GM19025 (cell line): Measurements from ENCODE around the gene LRP5.

Source experiments
- ATAC-seq: cut with Tn5 transposase; IDR thresholded peaks from one replicate; pipeline ENCODE4 v1.9.1; 2021; ENCODE audit warnings: mild to moderate bottlenecking, low read depth, moderate library complexity; ENCODE audit not compliant: unreplicated experiment

LRP5 gene

DNA sequence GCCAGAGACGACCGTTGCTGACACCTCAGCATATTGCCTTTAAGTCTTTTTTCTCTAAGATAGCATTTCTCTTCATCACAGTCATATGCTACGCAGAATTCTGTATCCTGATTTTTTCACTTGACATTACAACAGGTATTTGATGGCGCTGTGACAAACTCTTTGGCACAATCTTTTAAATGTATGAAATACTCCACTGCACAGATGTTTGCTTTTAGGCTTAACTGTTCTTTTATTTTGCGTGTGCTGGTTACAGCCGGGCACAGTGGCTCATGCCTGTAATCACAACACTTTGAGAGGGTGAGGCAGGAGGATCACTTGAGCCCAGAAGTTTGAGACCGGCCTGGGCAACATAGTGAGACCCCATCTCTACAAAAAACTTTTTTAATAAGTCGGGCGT lies 96.1 kb downstream of the LRP5 start:
- ATAC-seq: no peak

DNA sequence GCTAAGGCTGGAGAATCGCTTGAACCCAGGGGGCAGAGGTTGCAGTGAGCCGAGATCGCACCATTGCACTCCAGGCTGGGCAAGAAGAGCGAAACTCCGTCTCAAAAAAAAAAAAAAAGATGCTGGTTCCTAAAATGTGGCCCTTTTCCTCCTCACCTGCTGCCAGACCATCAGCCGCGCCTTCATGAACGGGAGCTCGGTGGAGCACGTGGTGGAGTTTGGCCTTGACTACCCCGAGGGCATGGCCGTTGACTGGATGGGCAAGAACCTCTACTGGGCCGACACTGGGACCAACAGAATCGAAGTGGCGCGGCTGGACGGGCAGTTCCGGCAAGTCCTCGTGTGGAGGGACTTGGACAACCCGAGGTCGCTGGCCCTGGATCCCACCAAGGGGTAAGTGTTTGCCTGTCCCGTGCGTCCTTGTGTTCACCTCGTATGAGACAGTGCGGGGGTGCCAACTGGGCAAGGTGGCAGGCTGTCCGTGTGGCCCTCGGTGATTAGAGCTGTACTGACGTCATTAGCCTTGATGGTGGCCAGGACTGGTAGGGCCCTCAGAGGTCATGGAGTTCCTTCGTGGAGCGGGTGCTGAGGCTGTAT lies 97.5 kb downstream of the LRP5 start:
- ATAC-seq: no peak

DNA sequence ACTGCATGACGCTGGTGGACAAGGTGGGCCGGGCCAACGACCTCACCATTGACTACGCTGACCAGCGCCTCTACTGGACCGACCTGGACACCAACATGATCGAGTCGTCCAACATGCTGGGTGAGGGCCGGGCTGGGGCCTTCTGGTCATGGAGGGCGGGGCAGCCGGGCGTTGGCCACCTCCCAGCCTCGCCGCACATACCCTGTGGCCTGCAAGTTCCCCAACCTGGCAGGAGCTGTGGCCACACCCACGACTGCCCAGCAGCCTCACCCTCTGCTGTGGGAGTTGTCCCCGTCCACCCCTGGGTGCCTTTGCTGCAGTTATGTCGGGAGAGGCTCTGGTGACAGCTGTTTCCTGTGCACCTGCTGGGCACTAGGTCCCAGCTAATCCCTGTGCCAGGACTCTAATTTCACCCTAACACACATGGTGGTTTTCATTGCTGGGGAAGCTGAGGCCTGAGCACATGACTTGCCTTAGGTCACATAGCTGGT lies 99.2 kb downstream of the LRP5 start:
- no peak for ATAC-seq

DNA sequence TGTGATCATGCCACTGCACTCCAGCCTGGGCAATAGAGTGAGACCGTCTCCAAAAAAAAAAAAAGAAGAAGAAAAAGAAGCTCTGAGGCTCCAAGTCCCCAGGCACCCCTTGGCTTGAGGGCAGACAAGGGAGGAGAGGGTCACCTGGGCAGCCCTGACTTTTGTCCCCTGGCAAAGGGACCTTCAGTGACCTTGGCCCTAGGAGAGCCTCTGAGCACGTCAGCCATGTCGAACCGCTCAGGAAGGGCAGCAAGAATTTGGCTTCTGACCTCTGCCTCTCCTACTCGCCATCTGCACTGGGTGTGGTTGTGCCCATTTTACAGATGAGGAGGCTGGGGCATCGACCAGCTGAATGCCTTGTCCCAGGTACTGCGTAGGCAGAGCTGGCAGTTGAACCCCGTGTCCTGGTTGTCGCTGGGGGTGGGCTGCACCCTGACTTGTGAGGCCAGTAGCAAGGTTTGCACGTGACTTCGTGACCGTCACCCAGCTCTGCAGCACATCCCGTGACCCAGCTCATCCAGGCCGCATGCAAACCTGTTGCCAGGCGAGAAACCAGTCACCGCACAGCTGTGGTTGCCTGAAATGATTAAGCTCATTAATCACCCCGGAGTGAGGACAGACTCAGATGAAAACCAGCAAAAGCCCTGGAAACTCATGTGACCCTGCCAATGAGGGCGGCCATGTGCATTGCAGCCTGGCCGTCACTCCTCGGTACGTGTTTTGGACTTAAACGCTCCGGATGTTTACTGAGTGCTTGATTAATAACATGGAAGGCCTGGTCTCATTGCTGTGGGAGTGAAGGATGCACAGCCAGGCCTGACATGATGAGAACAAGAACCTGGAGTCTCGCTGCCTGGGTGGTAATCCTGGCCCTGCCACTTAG lies 100.4 kb downstream of the LRP5 start:
- ATAC-seq: peak; percentile 54

DNA sequence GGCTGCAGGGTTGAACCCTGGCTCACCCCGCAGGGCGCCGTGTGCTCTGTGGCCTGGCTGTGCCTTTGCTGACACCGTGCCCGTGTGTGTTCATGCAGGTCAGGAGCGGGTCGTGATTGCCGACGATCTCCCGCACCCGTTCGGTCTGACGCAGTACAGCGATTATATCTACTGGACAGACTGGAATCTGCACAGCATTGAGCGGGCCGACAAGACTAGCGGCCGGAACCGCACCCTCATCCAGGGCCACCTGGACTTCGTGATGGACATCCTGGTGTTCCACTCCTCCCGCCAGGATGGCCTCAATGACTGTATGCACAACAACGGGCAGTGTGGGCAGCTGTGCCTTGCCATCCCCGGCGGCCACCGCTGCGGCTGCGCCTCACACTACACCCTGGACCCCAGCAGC lies 101.2 kb downstream of the LRP5 start:
- ATAC-seq: no peak

DNA sequence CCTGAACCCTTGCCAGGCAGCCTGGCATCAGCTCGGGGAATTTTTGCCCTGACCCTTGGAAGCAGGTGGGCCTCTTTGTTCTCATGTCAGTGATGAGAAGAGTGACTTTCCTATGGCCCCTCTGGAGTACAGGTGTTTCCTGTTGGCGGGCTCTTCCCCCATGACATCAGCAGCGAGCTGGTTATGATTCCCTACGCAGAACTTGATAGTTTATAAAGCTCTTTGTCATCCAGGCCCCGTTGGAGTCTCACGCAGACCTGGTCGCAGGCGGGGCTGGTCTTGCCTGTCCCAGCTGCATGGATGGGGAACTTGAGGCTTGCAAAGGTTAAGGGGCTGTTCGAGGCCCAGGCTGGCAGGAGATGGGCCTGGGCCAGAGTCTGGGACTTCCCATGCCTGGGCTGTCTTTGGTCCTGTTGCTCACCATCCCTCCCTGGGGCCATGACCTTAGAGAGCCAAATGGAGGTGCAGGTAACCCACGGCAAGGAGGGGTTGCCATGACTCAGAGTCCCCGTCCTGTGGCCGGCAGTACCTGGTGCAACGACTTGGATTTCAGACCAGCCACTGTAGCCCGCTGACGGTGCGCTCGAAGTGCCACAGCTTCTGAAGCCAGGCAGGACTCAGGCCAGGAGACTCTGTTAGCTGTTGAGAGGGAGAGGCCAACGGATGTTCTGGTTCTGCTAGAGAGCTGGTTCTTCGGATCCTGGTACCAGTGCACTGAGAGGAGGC lies 102.3 kb downstream of the LRP5 start:
- no peak for ATAC-seq

DNA sequence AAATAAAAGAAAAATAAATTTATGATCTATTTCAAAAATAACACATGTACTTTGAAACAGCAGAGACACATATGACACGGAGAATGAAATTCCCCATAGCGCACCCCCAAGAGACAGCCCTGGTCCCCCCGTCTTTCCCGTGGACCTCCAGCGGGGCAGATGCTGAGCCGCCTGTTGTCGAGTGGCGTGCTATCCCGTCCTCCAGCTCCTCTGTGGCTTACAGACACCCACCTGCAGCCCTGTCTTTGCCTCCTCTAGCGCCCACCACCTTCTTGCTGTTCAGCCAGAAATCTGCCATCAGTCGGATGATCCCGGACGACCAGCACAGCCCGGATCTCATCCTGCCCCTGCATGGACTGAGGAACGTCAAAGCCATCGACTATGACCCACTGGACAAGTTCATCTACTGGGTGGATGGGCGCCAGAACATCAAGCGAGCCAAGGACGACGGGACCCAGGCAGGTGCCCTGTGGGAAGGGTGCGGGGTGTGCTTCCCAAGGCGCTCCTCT lies 103.7 kb downstream of the LRP5 start:
- ATAC-seq: no peak

DNA sequence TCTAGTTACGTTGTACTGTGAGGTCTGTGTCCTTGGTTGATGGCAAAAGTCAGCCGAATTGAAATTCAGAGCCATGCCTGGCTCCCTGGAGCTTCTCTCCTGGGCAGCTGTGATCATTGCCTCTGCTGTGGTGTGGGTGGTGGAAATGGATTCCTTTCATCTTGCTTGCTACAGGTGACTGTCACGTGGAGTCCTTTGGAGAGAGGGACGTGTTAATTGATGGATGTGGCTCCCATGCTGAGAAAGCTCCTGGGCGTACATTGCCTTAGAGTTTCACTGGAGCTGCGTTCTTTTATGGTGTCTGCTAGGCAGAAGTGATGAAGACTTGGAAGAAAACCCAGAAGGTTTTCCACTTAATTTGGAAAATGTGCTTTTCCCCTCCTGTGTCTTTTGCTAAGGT lies 106.3 kb downstream of the LRP5 start:
- ATAC-seq: no peak

DNA sequence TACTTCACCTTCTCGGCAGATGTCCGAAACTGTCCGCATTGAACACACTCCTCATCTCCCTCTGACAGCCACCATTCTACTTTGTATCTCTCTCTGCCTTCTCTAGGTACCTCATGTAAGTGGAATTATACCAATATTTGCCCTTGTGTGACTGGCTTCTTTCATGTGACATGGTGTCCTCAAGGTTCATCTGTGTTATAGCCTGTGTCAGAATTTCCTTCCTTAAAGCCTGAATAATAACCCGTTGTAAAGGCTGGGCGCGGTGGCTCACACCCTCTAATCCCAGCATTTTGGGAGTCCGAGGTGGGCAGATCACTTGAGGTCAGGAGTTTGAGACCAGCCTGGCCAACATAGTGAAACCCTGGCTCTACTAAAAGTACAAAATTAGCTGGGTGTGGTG lies 107.8 kb downstream of the LRP5 start:
- no peak for ATAC-seq

DNA sequence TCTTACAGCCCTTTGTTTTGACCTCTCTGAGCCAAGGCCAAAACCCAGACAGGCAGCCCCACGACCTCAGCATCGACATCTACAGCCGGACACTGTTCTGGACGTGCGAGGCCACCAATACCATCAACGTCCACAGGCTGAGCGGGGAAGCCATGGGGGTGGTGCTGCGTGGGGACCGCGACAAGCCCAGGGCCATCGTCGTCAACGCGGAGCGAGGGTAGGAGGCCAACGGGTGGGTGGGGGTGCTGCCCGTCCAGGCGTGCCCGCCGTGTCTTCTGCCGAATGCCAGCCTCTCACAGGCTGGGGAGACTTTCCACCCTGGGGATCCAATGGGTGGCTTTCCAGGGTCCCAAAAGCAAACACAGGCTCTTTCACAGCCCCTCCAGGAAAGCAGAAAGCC lies 111.1 kb downstream of the LRP5 start:
- no peak for ATAC-seq

DNA sequence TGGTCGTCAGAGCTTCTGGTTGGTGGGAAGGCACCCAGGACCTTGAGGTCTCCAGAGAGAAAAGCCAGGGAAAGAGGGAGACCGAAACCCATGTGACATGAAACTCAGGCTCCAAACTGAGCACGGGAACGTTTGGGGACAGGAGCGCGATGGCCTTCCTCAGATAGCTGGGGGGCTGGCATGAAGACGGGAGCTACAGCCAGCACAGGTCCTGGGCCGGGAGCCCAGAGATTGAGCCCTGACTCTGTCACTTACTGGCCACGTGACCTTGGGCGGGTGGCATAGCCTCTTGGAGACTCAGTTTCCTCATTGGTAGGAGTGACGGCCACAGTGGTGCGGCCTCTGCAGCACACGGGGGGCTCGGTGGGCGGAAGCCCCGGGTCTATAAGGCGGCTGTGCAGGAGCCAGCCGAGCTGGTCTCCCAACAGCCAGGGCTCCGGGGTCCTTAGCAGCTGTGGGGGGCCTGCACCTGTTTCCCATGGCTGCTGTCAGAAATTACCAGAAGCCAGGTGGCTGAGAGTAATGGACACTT lies 111.8 kb downstream of the LRP5 start:
- no peak for ATAC-seq

DNA sequence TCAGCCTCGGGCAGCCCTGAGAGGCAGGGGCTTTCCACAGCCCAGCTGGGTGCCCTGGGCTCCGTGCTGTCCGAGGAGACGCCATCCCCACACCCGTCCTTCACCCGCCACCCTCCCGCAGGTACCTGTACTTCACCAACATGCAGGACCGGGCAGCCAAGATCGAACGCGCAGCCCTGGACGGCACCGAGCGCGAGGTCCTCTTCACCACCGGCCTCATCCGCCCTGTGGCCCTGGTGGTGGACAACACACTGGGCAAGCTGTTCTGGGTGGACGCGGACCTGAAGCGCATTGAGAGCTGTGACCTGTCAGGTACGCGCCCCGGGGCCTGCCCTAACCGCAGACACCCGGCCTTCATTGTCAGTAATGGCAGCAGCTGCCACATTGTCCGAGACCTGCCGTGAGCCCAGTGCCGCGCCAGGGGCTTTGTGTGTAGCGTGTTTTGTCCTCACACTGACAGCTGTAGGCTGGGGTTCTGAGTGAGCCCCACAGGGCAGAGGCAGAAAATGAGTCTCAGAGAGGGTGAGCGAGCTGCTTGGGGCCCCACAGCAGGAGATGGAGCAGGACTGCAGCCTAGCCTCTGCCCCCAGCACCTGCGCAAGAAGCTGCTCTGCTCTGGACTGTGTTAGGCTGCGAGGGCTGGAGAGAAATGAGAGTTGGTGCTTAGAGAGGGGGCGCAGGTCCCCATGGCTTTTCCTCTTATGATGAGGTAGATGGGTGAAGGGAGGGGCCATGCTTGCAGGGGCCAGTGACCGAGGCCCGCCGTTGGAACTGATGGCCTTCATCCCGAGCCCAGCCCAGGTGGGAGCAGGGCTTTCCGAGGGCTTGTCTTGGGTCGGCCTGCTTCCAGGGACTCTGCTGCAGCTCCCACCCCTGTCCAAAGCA lies 112.8 kb downstream of the LRP5 start:
- ATAC-seq: no peak

DNA sequence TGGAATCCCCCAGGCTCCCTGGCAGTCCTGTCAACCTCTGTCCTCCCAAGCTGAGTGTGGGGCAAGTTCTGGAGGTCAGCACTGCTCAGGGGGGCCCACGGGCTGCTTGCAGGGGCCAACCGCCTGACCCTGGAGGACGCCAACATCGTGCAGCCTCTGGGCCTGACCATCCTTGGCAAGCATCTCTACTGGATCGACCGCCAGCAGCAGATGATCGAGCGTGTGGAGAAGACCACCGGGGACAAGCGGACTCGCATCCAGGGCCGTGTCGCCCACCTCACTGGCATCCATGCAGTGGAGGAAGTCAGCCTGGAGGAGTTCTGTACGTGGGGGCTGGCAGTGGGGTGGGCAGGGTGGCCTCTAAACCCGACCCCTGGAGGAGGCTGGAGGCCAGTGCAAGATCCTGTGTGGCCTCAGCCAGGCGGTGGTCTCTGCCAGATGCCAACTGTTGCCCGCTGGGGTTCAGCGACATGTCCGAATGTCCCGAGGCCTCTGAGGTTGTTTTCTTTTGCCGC lies 113.5 kb downstream of the LRP5 start:
- no peak for ATAC-seq

DNA sequence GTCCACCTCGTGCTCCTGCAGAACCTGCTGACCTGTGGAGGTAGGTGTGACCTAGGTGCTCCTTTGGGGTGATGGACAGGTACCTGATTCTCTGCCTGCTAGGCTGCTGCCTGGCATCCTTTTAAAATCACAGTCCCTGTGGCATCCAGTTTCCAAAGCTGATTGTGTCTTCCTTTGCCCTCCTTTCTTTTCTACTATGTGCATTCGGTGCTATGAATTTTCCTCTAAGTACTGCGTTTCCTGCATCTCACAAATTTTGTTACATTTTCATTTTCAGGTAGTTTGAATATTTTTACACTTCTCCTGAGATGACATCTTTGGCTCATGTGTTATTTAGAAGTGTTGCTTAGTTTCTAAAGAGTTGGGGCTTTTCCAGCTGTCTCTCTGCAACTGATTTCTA lies 117.3 kb downstream of the LRP5 start:
- ATAC-seq: no peak

DNA sequence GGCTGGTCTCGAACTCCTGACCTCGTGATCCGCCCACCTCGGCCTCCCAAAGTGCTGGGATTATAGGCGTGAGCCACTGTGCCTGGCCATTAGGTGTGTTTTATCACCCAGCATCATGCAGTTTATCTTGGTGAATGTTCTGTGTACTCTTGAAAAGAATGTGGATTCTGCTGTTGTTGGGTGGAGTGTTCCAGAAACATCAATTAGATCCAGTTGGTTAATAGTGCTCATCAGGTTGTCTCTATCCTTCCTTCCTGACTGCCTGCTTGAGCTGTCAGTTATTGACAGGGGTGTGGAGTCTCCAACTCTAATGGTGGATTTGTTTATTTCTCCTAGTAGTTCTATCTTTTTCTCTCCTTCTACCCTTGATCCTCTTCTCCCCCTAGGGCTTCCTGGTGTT lies 118.0 kb downstream of the LRP5 start:
- ATAC-seq: no peak

DNA sequence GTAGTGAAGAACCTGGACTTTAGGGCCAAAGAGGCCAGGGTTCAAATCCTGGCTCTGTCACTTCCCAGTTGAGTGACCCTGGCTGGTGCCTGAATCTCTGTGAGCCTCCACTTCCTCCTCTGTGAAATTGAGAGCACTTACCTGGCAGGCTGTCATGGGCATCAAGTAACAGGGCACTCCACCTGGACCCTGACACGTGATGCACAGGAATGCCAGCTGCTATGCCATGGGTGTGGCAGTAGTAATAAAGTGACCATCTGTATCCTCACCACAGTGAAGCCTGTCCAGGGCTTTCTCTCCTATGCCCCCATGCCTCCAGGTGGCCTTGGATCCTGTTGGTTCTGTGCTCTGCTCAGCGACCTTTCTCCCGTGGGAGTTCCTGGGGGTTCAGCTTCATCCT lies 118.4 kb downstream of the LRP5 start:
- ATAC-seq: no peak

DNA sequence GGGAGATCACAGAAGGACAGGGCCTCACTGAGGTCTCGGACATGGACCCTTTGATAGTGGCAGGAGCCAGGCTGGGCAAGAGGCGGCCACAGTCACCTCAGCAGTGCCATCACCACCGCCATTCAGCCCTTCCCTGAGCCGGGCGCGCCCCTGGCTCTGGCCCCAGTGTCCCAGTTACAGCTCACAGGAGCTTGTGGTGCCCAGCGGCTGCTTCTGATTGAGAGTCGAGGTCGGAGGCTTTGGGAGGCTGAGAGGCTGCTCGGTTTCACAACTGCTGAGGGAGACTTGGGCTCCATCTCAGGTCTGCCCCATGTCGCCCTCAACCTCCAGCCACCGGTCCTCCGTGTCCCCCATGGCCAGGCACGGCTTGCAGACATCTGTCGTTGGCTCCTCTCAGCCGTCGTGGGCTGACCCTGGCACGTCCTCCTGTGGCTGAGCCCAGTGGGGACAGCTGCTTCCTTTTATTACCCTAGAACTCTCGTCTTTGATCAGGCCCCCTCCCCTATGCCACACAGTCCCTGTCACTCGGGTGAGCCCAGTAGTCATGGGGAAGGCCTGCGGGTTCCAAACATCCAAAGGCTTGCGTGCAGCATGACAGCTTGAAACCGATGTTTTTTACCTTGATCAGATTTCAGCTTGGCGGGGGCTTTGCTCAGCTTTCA lies 119.7 kb downstream of the LRP5 start:
- no peak for ATAC-seq

DNA sequence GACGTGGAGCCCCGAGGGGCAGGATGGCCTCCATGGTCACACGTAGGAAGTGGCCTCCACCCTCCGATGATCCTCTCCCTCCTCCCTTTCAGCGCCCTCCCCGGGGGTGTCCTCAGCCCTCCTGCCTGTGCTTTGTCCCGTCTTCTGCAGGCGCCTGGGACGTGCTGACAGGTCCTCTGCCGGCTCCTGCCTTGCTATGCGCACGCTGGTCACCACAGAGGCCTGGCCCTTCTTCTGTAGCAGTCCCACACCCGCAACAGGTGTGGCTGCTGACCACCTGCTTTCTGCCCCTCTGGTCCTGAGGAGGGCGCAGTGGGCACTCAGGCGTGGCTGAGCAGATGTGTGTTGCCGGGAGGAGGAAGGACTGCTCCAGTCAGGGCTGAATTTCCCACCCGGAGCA lies 120.5 kb downstream of the LRP5 start:
- no peak for ATAC-seq

DNA sequence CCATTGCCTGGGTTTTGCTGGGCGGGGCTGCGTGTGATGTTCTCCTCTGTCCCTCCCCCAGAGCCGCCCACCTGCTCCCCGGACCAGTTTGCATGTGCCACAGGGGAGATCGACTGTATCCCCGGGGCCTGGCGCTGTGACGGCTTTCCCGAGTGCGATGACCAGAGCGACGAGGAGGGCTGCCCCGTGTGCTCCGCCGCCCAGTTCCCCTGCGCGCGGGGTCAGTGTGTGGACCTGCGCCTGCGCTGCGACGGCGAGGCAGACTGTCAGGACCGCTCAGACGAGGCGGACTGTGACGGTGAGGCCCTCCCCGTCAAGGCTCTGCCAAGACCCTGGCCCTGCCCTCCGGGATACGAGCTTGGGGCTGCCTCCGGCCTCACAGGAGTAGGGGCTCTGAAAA lies 121.2 kb downstream of the LRP5 start:
- no peak for ATAC-seq
